ENCODE data around the gene HNRNPA0. TPM values are rescaled to one million over a fixed set of nuclear protein-coding genes. Genes with fewer than 3 reads are reported as not detected.

HNRNPA0 gene
- total RNA-seq, 3 donors from 2014 or later (not counting 1 experiment from before 2014, with no cell fraction given), result 31.5 to 35.9 (median 33.5) TPM

DNA sequence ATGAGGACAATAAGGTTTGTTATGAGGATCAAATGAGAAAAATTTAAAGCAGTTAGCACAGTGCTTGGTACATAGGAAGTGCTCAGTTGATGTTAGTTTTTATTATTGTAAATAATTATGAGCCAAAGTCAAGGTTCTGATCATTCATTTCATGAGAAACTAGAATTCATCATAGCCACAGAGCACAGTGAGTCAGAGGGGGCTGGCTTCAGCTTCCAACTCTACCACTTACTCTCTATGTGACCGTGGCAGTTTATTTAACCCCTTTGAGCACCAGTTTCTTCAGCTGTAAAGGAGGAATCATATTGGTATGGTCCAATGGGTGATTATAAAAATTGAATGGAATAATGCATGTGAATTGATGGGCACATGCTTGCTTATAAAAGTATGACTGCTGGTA, 57.7 kb downstream of the HNRNPA0 start:
- TF ChIP-seq, protein P1, sequence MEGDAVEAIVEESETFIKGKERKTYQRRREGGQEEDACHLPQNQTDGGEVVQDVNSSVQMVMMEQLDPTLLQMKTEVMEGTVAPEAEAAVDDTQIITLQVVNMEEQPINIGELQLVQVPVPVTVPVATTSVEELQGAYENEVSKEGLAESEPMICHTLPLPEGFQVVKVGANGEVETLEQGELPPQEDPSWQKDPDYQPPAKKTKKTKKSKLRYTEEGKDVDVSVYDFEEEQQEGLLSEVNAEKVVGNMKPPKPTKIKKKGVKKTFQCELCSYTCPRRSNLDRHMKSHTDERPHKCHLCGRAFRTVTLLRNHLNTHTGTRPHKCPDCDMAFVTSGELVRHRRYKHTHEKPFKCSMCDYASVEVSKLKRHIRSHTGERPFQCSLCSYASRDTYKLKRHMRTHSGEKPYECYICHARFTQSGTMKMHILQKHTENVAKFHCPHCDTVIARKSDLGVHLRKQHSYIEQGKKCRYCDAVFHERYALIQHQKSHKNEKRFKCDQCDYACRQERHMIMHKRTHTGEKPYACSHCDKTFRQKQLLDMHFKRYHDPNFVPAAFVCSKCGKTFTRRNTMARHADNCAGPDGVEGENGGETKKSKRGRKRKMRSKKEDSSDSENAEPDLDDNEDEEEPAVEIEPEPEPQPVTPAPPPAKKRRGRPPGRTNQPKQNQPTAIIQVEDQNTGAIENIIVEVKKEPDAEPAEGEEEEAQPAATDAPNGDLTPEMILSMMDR (IDR thresholded peaks at IDR 0.05), result no peak
- ATAC-seq (no peak), DNase-seq (no peak)
- intact Hi-C loops (cut with micrococcal nuclease), result no loop called here
- no peak overlapping the region for H3K27ac ChIP-seq (ENCODE audit: low read length)
- Mint-ChIP-seq H3K27me3 (ENCODE audit: low read depth in 2 of 2) (no peaks in the 10 kb centered on the region), H3K4me3 (no peak overlapping the region), H3K36me3 (no peaks in the 10 kb centered on the region), H3K9me3 (no peaks in the 10 kb centered on the region), H3K27ac (no peak overlapping the region), H3K4me1 (peaks cover 6 to 14% of the 10 kb centered on the region in 2 donors)
- 50% methylated on average over 1 of the region's 1 CpG for WGBS (ENCODE audit: insufficient coverage)
- H3K4me1 ChIP-seq (ENCODE audit: control insufficient read depth, insufficient read depth, low read length), result peaks cover 7% of the 10 kb centered on the region
- no peaks in the 10 kb centered on the region for H3K9me3 ChIP-seq (ENCODE audit: control insufficient read depth, insufficient read depth, low read length)
- H3K36me3 ChIP-seq (ENCODE audit: control insufficient read depth, insufficient read depth, low read length), result peaks cover 3% of the 10 kb centered on the region
- no peaks in the 10 kb centered on the region for H3K27me3 ChIP-seq (ENCODE audit: control insufficient read depth, insufficient read depth, low read length)
- H3K4me3 ChIP-seq (ENCODE audit: low read length), result no peak overlapping the region

DNA sequence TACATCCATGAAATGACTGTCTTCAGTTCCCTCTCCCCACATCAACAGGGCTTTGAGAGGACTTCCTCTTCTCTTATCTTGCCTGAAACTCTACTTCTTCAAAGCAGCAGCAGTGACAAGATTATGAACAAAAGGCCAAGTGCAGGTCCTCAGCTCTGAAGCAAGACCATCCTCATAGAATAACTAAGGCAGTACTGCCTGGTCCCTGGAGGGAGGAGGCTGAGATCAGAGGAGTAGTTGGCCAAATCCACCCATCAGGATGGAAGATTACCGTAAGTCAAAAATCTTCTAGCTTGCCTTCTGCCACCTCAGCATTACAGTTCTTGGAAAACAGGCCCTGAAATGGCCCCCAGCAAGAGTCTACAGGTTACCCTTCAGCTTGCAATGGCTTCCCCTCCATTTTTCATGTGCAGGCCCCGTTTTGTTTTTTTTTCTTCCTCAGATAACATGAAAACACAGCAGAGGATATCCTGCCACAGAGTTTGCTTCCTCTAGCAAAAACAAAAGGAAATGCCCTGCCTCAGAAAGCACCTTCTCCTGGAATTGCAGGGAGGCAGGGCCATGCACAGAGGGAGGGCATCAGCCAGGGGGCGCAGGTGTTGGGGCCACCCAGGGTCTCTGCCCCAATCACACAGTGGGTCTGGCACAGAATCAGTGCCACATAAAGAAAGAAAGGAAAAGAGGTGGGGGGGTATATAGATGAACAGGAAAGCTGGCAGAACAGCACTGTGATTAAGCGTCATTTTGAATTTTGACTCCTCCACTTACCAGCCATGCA, 58.3 kb downstream of the HNRNPA0 start:
- peak overlapping the region in 1 of 2 donors; percentile 1 for H3K27ac Mint-ChIP-seq
- no peaks in the 10 kb centered on the region for H3K36me3 Mint-ChIP-seq
- peaks cover 6 to 14% of the 10 kb centered on the region in 2 donors for H3K4me1 Mint-ChIP-seq
- TF ChIP-seq, protein P1 (IDR thresholded peaks at IDR 0.05), result no peak
- 18% methylated on average over 2 of the region's 4 CpGs for WGBS (ENCODE audit: insufficient coverage)
- peak in 1 of 3 donors; percentile 45 for ATAC-seq
- Histone ChIP-seq H3K9me3 (ENCODE audit: control insufficient read depth, insufficient read depth, low read length) (no peaks in the 10 kb centered on the region), H3K4me1 (ENCODE audit: control insufficient read depth, insufficient read depth, low read length) (peaks cover 7% of the 10 kb centered on the region), H3K27me3 (ENCODE audit: control insufficient read depth, insufficient read depth, low read length) (no peaks in the 10 kb centered on the region), H3K4me3 (ENCODE audit: low read length) (no peak overlapping the region), H3K36me3 (ENCODE audit: control insufficient read depth, insufficient read depth, low read length) (peaks cover 3% of the 10 kb centered on the region), H3K27ac (ENCODE audit: low read length) (no peak overlapping the region)
- intact Hi-C loops (cut with micrococcal nuclease), result no loop called here
- no peaks in the 10 kb centered on the region for H3K9me3 Mint-ChIP-seq
- H3K27me3 Mint-ChIP-seq (ENCODE audit: low read depth in 2 of 2), result no peaks in the 10 kb centered on the region
- DNase-seq, result peak in 1 of 2 donors; percentile 66
- no peak overlapping the region for H3K4me3 Mint-ChIP-seq

Other genes starting within 250 kb of the HNRNPA0 start
- 10 to 100 TPM; 11.2 to 14.0 (median 13.2) TPM for gene KLHL3, start 18.3 kb downstream of the HNRNPA0 start, total RNA-seq
- gene MYOT, start 113.5 kb upstream of the HNRNPA0 start, total RNA-seq, result not detected
- gene PKD2L2, start 135.1 kb upstream of the HNRNPA0 start, total RNA-seq, result under 1 TPM in 1 of 3 donors, not detected in 2; 0.78 TPM

Measured in natural killer cell (primary cell).